Neural cell (in vitro differentiated cells): ENCODE data around the gene DNAH3. TPM values are rescaled to one million over a fixed set of nuclear protein-coding genes. Genes with fewer than 3 reads are reported as not detected.
"Not testable (repeated sequence)": the region's sequence is repeated elsewhere in the genome, so short reads cannot be mapped to it uniquely, and the experiment has no call there.

Experiments
- H2AFZ ChIP-seq: fragments of 200-600, 300-800 bp; sonication (generic), shearing (Covaris generic); 2 replicates; pipeline ENCODE4 v1.6.0; 2014; ENCODE audit warnings: low read depth, mild to moderate bottlenecking, antibody characterized with exemption, low read length, moderate library complexity
- H3F3A ChIP-seq: fragments of 200-600 bp; shearing (Covaris generic); 2 replicates; pipeline ENCODE4 v1.6.1; 2016; ENCODE audit warnings: mild to moderate bottlenecking, moderate library complexity, mixed read lengths, antibody characterized with exemption, low read length; ENCODE audit not compliant: insufficient read depth, poor library complexity, severe bottlenecking
- H3K27ac ChIP-seq: fragments of 200-600, 300-800 bp; sonication (generic), shearing (Covaris generic); 2 replicates; pipeline ENCODE4 v1.5.1; 2014; ENCODE audit warnings: mild to moderate bottlenecking, low read length, moderate library complexity
- H3K27me3 ChIP-seq: fragments of 300-800, 200-600 bp; sonication (generic), shearing (Covaris generic); 2 replicates; pipeline ENCODE4 v1.6.0; 2014; ENCODE audit warnings: mild to moderate bottlenecking, low read depth, low read length, moderate library complexity; ENCODE audit not compliant: insufficient read depth
- H3K36me3 ChIP-seq: fragments of 300-800, 200-600 bp; sonication (generic), shearing (Covaris generic); 2 replicates; pipeline ENCODE4 v1.5.1; 2014; ENCODE audit warnings: mild to moderate bottlenecking, antibody characterized with exemption, low read length, moderate library complexity; ENCODE audit not compliant: insufficient read depth
- H3K4me2 ChIP-seq: fragments of 300-800, 200-600 bp; sonication (generic), shearing (Covaris generic); 2 replicates; pipeline ENCODE4 v1.6.0; 2014; ENCODE audit warnings: mild to moderate bottlenecking, low read length
- H3K4me3 ChIP-seq: fragments of 300-800, 200-600 bp; sonication (generic), shearing (Covaris generic); 2 replicates; pipeline ENCODE4 v1.5.1; 2014; ENCODE audit warnings: mild to moderate bottlenecking, low read length, moderate library complexity
- H3K79me2 ChIP-seq: fragments of 200-600 bp; shearing (Covaris generic); replicated peaks from 2 replicates; pipeline ENCODE4 v1.6.0; 2014; ENCODE audit warnings: mild to moderate bottlenecking, low read length, moderate library complexity; ENCODE audit not compliant: insufficient read depth
- H3K9ac ChIP-seq: fragments of 300-800, 200-600 bp; sonication (generic), shearing (Covaris generic); 2 replicates; pipeline ENCODE4 v1.6.1; 2016; ENCODE audit warnings: mild to moderate bottlenecking, low read length, mixed read lengths
- H3K9me2 ChIP-seq: fragments of 200-600 bp; shearing (Covaris generic); 2 replicates; pipeline ENCODE4 v1.6.1; 2016; ENCODE audit warnings: mild to moderate bottlenecking, low read length, mixed read lengths; ENCODE audit not compliant: insufficient read depth
- H3K9me3 ChIP-seq: fragments of 200-600, 300-800 bp; sonication (generic), shearing (Covaris generic); 2 replicates; pipeline ENCODE4 v1.6.1; 2016; ENCODE audit warnings: mild to moderate bottlenecking, mixed run types, low read length, moderate library complexity, mixed read lengths
- H4K20me1 ChIP-seq: fragments of 200-600 bp; shearing (Covaris generic); 2 replicates; pipeline ENCODE4 v1.6.1; 2016; ENCODE audit warnings: mild to moderate bottlenecking, mixed run types; ENCODE audit not compliant: insufficient read depth
- EP300 ChIP-seq: fragments of 450-650 bp; conservative IDR thresholded peaks from 2 replicates; pipeline ENCODE4 v1.6.1; 2014; ENCODE audit warnings: antibody characterized with exemption, mild to moderate bottlenecking, moderate library complexity; ENCODE audit not compliant: poor library complexity, severe bottlenecking
- EZH2 ChIP-seq: fragments of 200-600, 300-800 bp; shearing (Covaris generic), sonication (generic); IDR thresholded peaks from 2 replicates; pipeline ENCODE4 v1.6.1; 2014; ENCODE audit warnings: antibody characterized with exemption, low read length, borderline replicate concordance, mild to moderate bottlenecking; ENCODE audit not compliant: insufficient read depth, poor library complexity, severe bottlenecking
- MXI1 ChIP-seq: fragments of 450-650 bp; conservative IDR thresholded peaks from 2 replicates; pipeline ENCODE4 v1.6.1; 2014; ENCODE audit warnings: antibody characterized with exemption, mild to moderate bottlenecking; ENCODE audit not compliant: poor library complexity, severe bottlenecking
- POLR2AphosphoS5 ChIP-seq: IDR thresholded peaks from 2 replicates; pipeline ENCODE4 v1.6.1; 2012
- RAD21 ChIP-seq: fragments of 450-650 bp; conservative IDR thresholded peaks from 2 replicates; pipeline ENCODE4 v1.6.1; 2014; ENCODE audit warnings: antibody characterized with exemption, mild to moderate bottlenecking, moderate library complexity
- SMC3 ChIP-seq: fragments of 450-650 bp; conservative IDR thresholded peaks from 2 replicates; pipeline ENCODE4 v1.6.1; 2014; ENCODE audit warnings: antibody characterized with exemption, mild to moderate bottlenecking, moderate library complexity; ENCODE audit not compliant: poor library complexity
- TAF1 ChIP-seq: IDR thresholded peaks from 2 replicates; pipeline ENCODE4 v1.6.1; 2012; ENCODE audit warnings: low read depth
- polyA plus RNA-seq: library from polyadenylated mRNA; depleted of rRNA; stranded (reverse); fragments of >200 nt; gene quantifications from 2 replicates; pipeline ENCODE4 v1.2.3, GENCODE V29; 2014
- TF ChIP-seq, protein P1 (sequence below): fragments of 450-650 bp; IDR thresholded peaks from 2 replicates; pipeline ENCODE4 v1.5.1; 2014; ENCODE audit warnings: antibody characterized with exemption, mild to moderate bottlenecking, moderate library complexity; ENCODE audit not compliant: poor library complexity, severe bottlenecking
- TF ChIP-seq, protein P2 (sequence below): IDR thresholded peaks from 2 replicates; pipeline ENCODE4 v1.6.1; 2012; ENCODE audit warnings: borderline replicate concordance

DNAH3 gene
- polyA plus RNA-seq, 1 donor from 2014 or later = 0.06 TPM

DNA sequence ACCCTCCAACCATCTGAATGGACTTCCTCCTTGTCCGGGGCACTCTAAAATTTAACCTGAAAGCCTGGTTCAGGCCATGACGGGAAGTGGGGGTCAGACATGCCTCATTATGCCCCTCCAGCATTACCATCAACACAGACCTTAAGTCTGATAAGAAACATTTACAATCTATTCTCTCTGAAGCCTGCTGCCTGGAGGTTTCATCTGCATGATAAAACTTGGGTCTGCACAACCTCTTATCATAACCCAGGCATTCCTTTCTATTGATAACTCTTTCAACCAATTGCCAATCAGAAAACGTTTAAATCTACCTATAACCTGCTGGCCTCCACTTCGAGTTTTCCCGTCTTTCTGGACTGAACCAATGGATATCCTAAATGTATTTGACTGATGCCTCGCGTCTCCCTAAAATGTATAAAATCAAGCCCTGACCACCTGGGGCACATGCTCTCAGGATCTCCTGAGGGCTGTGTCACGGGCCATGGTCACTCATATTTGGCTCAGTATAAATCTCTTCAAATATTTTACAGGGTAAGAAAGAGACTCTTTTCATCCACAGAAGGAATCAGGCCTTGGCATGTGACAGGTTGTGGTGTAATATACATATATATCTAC lies 204.5 kb downstream of the DNAH3 start:
- H3K27me3 ChIP-seq = no peaks in the 10 kb centered on the region
- no peak overlapping the region for H3K27ac ChIP-seq
- no peaks in the 10 kb centered on the region for H4K20me1 ChIP-seq
- no peak overlapping the region for H3K4me3 ChIP-seq
- no peaks in the 10 kb centered on the region for H3K9me2 ChIP-seq
- H3F3A ChIP-seq = no peaks in the 10 kb centered on the region
- no peak overlapping the region for H3K9ac ChIP-seq
- no peaks in the 10 kb centered on the region for H3K9me3 ChIP-seq
- no peak overlapping the region for H3K4me2 ChIP-seq
- H2AFZ ChIP-seq = no peak overlapping the region
- H3K79me2 ChIP-seq = no peaks in the 10 kb centered on the region
- H3K36me3 ChIP-seq = no peaks in the 10 kb centered on the region
- TF ChIP-seq EP300 = no peak
- no peak for TF ChIP-seq MXI1
- TF ChIP-seq TAF1 = no peak
- TF ChIP-seq, protein P1, sequence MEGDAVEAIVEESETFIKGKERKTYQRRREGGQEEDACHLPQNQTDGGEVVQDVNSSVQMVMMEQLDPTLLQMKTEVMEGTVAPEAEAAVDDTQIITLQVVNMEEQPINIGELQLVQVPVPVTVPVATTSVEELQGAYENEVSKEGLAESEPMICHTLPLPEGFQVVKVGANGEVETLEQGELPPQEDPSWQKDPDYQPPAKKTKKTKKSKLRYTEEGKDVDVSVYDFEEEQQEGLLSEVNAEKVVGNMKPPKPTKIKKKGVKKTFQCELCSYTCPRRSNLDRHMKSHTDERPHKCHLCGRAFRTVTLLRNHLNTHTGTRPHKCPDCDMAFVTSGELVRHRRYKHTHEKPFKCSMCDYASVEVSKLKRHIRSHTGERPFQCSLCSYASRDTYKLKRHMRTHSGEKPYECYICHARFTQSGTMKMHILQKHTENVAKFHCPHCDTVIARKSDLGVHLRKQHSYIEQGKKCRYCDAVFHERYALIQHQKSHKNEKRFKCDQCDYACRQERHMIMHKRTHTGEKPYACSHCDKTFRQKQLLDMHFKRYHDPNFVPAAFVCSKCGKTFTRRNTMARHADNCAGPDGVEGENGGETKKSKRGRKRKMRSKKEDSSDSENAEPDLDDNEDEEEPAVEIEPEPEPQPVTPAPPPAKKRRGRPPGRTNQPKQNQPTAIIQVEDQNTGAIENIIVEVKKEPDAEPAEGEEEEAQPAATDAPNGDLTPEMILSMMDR = no peak
- TF ChIP-seq SMC3 = no peak
- no peak for TF ChIP-seq POLR2AphosphoS5
- no peak for TF ChIP-seq EZH2
- TF ChIP-seq RAD21 = no peak
- TF ChIP-seq, protein P2, sequence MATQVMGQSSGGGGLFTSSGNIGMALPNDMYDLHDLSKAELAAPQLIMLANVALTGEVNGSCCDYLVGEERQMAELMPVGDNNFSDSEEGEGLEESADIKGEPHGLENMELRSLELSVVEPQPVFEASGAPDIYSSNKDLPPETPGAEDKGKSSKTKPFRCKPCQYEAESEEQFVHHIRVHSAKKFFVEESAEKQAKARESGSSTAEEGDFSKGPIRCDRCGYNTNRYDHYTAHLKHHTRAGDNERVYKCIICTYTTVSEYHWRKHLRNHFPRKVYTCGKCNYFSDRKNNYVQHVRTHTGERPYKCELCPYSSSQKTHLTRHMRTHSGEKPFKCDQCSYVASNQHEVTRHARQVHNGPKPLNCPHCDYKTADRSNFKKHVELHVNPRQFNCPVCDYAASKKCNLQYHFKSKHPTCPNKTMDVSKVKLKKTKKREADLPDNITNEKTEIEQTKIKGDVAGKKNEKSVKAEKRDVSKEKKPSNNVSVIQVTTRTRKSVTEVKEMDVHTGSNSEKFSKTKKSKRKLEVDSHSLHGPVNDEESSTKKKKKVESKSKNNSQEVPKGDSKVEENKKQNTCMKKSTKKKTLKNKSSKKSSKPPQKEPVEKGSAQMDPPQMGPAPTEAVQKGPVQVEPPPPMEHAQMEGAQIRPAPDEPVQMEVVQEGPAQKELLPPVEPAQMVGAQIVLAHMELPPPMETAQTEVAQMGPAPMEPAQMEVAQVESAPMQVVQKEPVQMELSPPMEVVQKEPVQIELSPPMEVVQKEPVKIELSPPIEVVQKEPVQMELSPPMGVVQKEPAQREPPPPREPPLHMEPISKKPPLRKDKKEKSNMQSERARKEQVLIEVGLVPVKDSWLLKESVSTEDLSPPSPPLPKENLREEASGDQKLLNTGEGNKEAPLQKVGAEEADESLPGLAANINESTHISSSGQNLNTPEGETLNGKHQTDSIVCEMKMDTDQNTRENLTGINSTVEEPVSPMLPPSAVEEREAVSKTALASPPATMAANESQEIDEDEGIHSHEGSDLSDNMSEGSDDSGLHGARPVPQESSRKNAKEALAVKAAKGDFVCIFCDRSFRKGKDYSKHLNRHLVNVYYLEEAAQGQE = no peak

DNA sequence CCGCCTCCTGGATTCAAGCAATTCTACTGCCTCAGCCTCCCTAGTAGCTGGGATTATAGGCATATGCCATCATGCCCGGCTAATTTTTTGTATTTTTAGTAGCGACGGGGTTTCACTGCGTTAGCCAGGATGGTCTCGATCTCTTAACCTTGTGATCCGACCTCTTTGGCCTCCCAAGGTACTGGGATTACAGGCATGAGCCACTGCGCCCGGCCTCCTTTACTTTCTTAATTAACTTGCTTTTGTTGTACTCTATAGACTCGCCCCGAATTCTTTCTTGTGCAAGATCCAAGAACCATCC lies 205.1 kb downstream of the DNAH3 start:
- not testable (repeated sequence) for H2AFZ ChIP-seq

More for the DNA sequence above, 205.1 kb downstream of the DNAH3 start:
- H3K79me2 ChIP-seq, H3K9me2 ChIP-seq, H3K36me3 ChIP-seq, H3F3A ChIP-seq, H3K9me3 ChIP-seq, H3K4me3 ChIP-seq, H3K4me2 ChIP-seq, H3K27ac ChIP-seq, H3K27me3 ChIP-seq, H3K9ac ChIP-seq, H4K20me1 ChIP-seq: not testable (repeated sequence)
